Muscle of arm (tissue), 12 donors: ENCODE results near the gene GYG2. TPM values are rescaled to one million over a fixed set of nuclear protein-coding genes. Genes with fewer than 3 reads are reported as not detected.

Experiments used
- DNase-seq: peaks from one replicate; pipeline ENCODE4 v3.0.0-alpha.2; 2013
- polyA plus RNA-seq, 12 donors: library from polyadenylated mRNA; unstranded; fragments of 120-200 nt; gene quantifications; one replicate each; pipeline ENCODE4 v1.2.1, GENCODE V29; 2013; ENCODE audit not compliant: insufficient read length in 12 of 12

GYG2 gene
- polyA plus RNA-seq, 12 donors, result 1.2 to 4.9 (median 3.6) TPM; not detected in 1

GRCh38 chrX:2812161-2812907, 16.4 kb upstream of the GYG2 start:
- peak; percentile 49 for DNase-seq

- DNase-seq, result no peak
Measured at GRCh38 chrX:2817036-2817435, 11.7 kb upstream of the GYG2 start.

DNA sequence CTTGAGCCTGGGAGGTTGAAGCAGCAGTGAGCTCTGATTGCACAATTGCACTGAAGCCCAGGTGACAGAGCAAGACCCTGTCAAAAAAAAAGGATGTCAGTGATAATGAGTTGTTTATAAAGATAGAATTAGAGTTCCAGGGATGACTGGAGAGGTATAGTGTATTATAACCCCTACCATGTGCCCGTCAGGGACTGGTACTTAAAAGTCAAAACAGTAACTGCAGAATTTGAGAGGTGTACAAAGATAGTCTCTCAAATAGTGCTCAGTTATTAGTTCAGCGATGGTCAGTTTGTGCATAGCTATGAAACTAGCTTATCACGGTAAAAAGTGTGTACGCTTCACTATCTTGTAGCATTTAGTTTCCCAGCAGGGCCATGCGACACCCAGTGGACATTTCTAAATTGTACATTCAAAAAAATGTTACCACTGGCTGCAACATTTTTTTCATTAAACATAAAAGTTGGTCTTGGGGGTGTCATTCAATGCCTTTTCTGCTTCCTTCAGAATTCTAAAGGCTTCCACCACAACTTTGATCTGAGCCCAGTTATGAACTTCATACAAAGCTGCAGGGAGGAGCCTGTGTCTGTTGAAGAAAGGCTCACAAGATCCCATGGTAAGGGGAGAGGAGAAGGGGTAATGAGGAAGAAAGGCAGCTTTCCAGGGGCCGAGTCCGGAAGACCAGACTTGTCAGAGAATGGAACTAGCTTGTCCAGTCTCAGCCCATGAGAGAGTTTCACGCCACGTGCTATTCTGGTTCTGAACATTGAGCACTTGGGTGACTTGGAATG, 9.2 kb upstream of the GYG2 start:
- DNase-seq, result no peak

DNA sequence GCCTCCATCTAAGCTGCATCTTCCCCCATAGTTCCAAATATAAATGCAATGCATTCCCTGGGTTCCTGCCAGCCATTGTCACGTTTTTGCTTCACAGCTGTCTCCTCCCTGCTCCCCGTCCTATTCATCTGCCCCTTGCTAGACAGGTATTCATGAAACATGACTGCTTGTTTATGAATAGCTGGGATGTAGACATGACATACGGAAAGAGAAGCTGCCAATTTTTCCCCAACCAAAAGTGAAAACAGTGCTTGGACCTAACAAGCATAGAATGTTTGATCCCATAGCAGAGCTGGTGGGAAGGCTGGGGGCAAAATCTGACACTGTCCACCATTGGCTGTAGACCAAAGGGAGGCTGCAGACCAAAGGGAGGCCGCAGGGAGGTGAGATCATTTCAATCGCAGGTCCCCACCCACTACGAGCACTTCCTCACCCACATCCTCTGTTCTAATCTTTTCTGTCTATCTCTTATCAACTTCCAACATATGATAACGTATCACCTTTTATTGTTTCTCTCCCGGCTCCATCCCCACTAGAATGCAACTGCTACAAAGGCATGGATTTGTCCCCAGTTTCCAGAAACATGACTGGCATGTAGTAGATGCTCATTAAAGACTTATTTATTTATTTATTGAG, 8.5 kb upstream of the GYG2 start:
- no peak for DNase-seq

DNA sequence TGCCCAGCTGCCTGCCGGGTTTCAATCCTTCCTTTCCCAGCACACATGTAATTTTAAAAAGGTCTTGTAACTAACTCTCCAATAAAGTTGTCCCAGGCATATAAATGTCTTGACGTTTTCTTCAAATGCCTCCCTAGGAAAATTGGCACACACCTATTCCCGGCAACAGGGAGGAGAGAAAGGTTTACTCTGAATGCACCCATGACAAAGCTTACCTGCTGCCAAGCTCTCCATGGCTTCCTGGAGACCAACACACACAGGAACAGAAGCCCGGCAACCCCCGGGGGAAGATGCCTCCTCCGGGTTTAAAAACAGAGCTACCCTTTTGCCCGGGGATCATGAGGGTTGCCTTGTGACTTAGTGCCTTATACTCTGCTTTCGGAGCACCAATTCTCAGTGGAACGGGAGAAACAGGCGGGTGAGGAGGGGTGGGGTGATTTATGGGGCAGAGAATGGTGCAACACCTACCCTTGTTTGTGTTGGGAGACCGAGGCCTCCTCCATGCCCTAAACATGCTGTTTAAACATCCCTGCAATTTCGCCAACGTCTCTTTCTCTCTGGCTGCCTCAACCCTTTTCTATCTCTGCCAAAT, 4.8 kb upstream of the GYG2 start:
- no peak for DNase-seq

DNA sequence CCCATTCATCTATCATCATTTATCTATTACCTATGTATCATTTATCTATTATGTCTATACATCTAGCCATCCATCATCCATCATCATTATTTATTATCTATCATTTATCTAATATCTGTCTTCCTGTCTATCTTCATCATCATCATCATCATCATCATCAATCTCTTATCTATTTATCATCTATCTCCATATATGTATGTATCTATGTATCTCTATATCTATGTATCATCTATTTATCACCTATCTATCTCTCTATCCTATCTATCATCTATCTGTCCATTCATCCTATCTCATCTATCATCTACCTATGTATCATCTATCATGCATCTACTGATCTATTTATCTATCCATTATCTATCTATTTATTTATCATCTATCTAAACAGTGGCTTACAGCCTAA, 3.8 kb upstream of the GYG2 start:
- no peak for DNase-seq

- no peak for DNase-seq
Measured at GRCh38 chrX:2828959-2829411, 255 bp downstream of the GYG2 start.

- no peak for DNase-seq
Measured at GRCh38 chrX:2829469-2830246, 928 bp downstream of the GYG2 start.

DNA sequence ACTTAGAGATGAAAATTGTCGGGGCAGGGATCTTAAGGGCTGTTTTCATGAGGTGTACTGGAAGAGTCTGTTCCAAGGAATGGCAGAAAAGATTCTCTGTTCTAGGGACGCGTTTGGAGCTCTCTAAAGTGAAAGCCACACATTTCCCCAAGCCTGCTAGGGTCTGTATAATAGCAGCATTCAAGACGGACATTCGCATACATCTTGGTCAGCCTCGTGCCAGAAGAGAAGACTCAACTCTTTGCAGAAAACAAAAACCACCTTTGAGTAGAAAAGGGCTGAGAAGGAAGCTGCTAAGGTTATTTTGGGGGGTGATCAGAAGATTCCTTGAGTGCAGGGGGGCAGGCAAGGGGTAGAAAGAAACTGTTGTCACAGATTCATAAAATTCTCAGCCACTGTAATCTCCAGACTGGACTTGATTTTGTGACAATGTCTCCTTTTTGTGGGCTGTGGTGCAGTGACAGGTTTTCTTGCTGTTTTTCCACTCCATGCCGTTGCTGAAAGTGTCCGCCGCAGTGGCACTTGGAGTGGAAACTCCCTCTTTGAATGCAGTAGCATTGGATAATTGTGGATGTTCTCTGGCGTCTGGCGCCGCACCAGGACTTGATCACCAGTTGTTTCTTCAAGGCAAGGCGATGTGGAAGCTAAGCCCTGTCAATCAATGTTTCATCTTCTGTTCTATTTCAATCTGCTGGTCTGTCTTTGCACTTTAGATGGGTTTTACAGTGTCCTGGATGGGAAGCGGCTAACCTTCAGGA, 2.9 kb downstream of the GYG2 start:
- no peak for DNase-seq

DNA sequence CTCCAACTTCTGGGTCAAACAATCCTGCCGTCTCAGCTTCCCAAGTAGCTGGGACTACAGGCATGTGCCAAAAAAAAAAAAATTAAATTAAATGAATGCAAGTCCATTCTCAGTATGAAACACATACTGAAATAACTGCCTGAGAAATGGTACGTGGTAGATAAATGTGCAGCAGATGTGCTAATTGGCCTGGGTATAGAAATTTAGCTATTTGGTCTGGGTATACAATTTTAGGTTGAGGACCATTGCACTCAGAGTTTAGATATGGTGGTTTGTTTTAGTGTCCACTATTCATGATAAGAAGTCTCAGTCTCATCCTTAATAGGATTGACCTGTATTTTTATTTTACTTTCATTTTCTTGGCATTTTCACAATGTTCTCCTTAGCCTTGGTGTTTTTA, 9.2 kb downstream of the GYG2 start:
- DNase-seq, result no peak

GRCh38 chrX:2840961-2841360, 12.2 kb downstream of the GYG2 start:
- DNase-seq, result no peak

- no peak for DNase-seq
Measured at GRCh38 chrX:2841537-2841936, 12.8 kb downstream of the GYG2 start.

DNA sequence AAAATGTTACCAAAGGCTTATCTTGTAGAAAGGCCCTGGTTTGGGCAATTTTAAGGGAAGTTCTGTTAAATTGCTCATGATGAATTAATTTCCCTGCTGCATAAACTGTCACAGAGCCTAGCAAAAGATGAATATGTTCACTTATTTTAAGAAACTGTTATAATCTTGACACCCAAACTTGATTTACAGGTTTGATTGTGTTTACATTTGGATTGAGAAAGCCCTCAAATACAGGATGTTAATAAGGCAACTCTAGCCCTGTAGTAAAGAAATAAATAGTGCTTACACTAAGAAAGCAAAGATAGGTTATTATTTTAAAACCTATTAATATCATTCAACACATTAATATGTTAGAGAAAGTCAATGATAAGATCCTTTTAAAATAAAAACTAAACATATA, 18.3 kb downstream of the GYG2 start:
- DNase-seq, result no peak

DNA sequence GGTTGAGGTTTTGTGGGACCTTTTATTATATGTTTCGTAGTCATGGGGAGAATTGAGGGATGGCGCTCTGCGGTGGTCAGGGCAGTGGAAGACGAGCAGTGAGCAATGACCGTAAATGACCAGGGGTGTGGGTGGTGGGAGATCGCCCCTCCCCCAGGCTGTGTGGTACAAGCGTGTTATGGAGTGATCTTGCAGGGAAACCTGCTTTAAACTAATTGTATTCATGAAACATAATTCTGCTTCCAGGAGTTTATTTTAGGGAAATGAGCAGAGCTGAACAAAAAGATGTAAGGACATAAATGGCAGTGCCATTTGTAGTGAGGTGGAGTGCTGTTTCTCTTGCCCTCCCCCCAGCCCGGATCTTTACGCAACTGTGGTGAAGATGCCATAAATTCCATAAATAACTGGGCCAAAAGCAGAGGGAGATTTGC, 20.2 kb downstream of the GYG2 start:
- no peak for DNase-seq

- DNase-seq, result no peak
Measured at GRCh38 chrX:2854918-2855317, 26.2 kb downstream of the GYG2 start.

DNA sequence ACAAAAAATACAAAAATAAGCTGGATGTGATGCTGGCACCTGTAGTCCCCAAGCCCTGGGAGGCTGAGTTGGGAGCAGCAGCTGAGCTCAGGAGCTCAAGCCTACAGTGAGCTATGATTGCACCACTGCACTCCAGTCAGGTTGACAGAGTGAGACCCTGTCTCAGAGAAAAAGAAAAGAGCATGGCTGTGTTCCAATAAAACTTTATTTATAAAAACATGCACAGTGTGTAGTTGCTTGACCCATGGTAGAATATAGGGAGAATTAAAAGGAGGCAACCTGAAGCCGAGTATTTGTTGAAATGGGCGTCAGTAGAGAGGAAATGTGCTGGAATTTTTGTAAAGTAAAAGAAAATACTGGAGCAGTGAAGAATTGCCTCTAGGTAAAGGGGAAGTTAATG, 27.0 kb downstream of the GYG2 start:
- DNase-seq, result no peak

GRCh38 chrX:2857566-2857965, 28.8 kb downstream of the GYG2 start:
- DNase-seq, result no peak

- DNase-seq, result no peak
Measured at GRCh38 chrX:2859197-2859797, 30.6 kb downstream of the GYG2 start.

- no peak for DNase-seq
Measured at GRCh38 chrX:2862404-2862803, 33.7 kb downstream of the GYG2 start.

DNA sequence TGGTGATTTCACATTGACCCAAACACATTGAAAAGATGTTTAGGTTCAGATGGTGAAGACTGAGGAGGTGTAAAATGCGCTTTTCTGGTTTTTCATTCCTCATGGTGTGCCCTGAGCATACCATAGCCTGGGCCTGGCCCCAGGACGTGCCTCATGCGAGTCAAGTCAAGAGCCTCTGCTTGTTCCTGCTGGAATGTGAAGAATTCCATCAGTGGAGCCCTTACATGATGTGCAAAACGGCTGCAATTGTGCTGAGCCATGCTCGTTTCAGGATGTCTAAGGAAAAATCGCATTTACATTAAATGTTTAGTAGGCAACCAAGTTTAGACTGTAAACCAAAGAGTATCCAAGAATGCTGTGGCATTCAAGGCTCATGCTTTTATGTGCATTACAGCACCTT, 34.9 kb downstream of the GYG2 start:
- no peak for DNase-seq
